Spleen (tissue), 11 donors: ENCODE data around the gene HS2ST1. TPM values are rescaled to one million over a fixed set of nuclear protein-coding genes. Genes with fewer than 3 reads are reported as not detected.

ENCODE experiments used
- DNase-seq: peaks from one replicate; pipeline ENCODE4 v3.0.0-alpha.2; 2020
- H3K27ac ChIP-seq, 8 donors: fragments of 200-600 bp; sonication (generic) in 7 of 8; 1 replicate in 4 of 8; 2 replicates in 4 of 8; pipeline versions ENCODE4 v1.5.0 to v1.8.0; 2016 to 2021; ENCODE audit warnings: inconsistent platforms in 4 of 8, mild to moderate bottlenecking in 4 of 8, moderate library complexity in 1 of 8
- H3K27me3 ChIP-seq, 7 donors: fragments of 200-600 bp; sonication (generic) in 6 of 7; replicated peaks in 1 of 7; 1 replicate in 4 of 7; 2 replicates in 3 of 7; pipeline versions ENCODE4 v1.5.0 to v1.8.0; 2016 to 2021; ENCODE audit warnings: inconsistent platforms in 3 of 7, mild to moderate bottlenecking in 1 of 7
- H3K36me3 ChIP-seq, 6 donors: fragments of 200-600 bp; sonication (generic) in 5 of 6; 1 replicate in 4 of 6; 2 replicates in 2 of 6; pipeline versions ENCODE4 v1.5.0 to v1.8.0; 2016 to 2021; ENCODE audit warnings: inconsistent platforms in 2 of 6
- H3K4me1 ChIP-seq, 6 donors: fragments of 200-600 bp; sonication (generic) in 5 of 6; 1 replicate in 3 of 6; 2 replicates in 3 of 6; pipeline versions ENCODE4 v1.5.0 to v1.8.0; 2016 to 2021; ENCODE audit warnings: inconsistent platforms in 3 of 6
- H3K4me3 ChIP-seq, 8 donors: fragments of 200-600 bp; sonication (generic) in 7 of 8; 1 replicate in 4 of 8; 2 replicates in 4 of 8; pipeline versions ENCODE4 v1.5.0 to v1.8.0; 2016 to 2021; ENCODE audit warnings: inconsistent platforms in 4 of 8, mild to moderate bottlenecking in 4 of 8, moderate library complexity in 2 of 8
- H3K9me3 ChIP-seq, 8 donors: fragments of 200-600 bp; sonication (generic) in 7 of 8; 1 replicate in 4 of 8; 2 replicates in 4 of 8; pipeline versions ENCODE4 v1.5.0 to v1.8.0; 2016 to 2021; ENCODE audit warnings: inconsistent platforms in 4 of 8
- CTCF ChIP-seq, 11 experiments: fragments of 200-600 bp in 7 of 11; fragments of 450-650 bp in 4 of 11; sonication (generic) in 4 of 11; IDR thresholded peaks in 8 of 11; conservative IDR thresholded peaks in 3 of 11; 1 replicate in 7 of 11; 2 replicates in 4 of 11; pipeline versions ENCODE4 v1.4.0 to v1.8.0; 2016 to 2021; ENCODE audit warnings: antibody characterized with exemption in 11 of 11, inconsistent platforms in 4 of 11, mild to moderate bottlenecking in 1 of 11
- POLR2A ChIP-seq, 3 donors: fragments of 450-650 bp; IDR thresholded peaks; one replicate each; pipeline ENCODE4 v1.5.1; 2017; ENCODE audit warnings: antibody characterized with exemption in 3 of 3, mild to moderate bottlenecking in 1 of 3
- POLR2AphosphoS5 ChIP-seq, 3 donors: sonication (generic); formaldehyde crosslinking; IDR thresholded peaks; one replicate each; pipeline ENCODE4 v1.5.1; 2017; ENCODE audit warnings: antibody characterized with exemption in 3 of 3
- WGBS, 5 donors: extraction: QIAGEN DNeasy Blood & Tissue Kit in 3 of 5; methylation state at CpG; one replicate each; pipeline versions ENCODE4 v1.1.5 to v1.1.7; 2013 to 2018; 5-methylcytosine and 5-hydroxymethylcytosine counted together
- intact Hi-C: fragments of 100-400 bp; cut with DNase I; formaldehyde crosslinking; loops from one replicate; pipeline ENCODE4 v1.15.0; 2023; ENCODE audit warnings: low total_unique reads
- polyA plus RNA-seq, 3 donors: library from polyadenylated mRNA; stranded (reverse); fragments of 200-250 nt; gene quantifications; one replicate each; pipeline ENCODE4 v1.2.1, GENCODE V29; 2013
- total RNA-seq, 7 donors: library from RNA; depleted of rRNA in 3 of 7; stranded (reverse); fragments of >200 nt in 3 of 7; fragmentation: NEBNext Ultra II Directional in 4 of 7; extraction: Animal tissue kit (Norgen Biotek cat#: 25700) in 4 of 7; gene quantifications; one replicate each; pipeline versions ENCODE4 v1.1.0 to v1.2.1, GENCODE V29; 2016 to 2021
- donor health status: healthy with polysubstance abuse.
- donor health status: DM: no; HTN: no; CAD: no; lungs with moderate emphysema.
- donor health status: DM: no; HTN: no; CAD: no.
- donor health status: Bipolar disorder and iron deficiency.
- donor health status: healthy.
- donor health status: DM: no; HTN: no; CAD: no.
- donor health status: DM: yes; HTN: yes; CAD: no.

HS2ST1 gene
- total and polyA plus RNA-seq, 10 donors = 4.6 to 32.9 (median 22.3) TPM

- Histone ChIP-seq H3K4me3 (no peak overlapping the region), H3K36me3 (no peaks in the 10 kb centered on the region), H3K27me3 (peaks cover 0 to 13% (median 2%) of the 10 kb centered on the region in 7 donors), H3K9me3 (no peaks in the 10 kb centered on the region), H3K4me1 (peaks cover 0 to 16% (median 12%) of the 10 kb centered on the region in 6 donors), H3K27ac (no peak overlapping the region)
- 91 to 96% (median 94%) methylated on average over 6 of the region's 6 CpGs for WGBS, 5 donors
- TF ChIP-seq CTCF (IDR thresholded peaks at IDR 0.05 in 8 of 11, conservative IDR thresholded peaks at IDR 0.05 in 3 of 11) (no peak), POLR2A (IDR thresholded peaks at IDR 0.05) (no peak), POLR2AphosphoS5 (IDR thresholded peaks at IDR 0.05) (no peak)
- intact Hi-C loops = no loop called here
- DNase-seq = no peak
Measured at GRCh38 chr1:87156124-87156523, 241.7 kb downstream of the HS2ST1 start.

- no peak for TF ChIP-seq CTCF (IDR thresholded peaks at IDR 0.05 in 8 of 11, conservative IDR thresholded peaks at IDR 0.05 in 3 of 11)
- TF ChIP-seq POLR2AphosphoS5 (IDR thresholded peaks at IDR 0.05) = no peak
- no peak for TF ChIP-seq POLR2A (IDR thresholded peaks at IDR 0.05)
- Histone ChIP-seq H3K27ac (no peak overlapping the region), H3K4me3 (no peak overlapping the region), H3K27me3 (no peaks in the 10 kb centered on the region), H3K36me3 (no peaks in the 10 kb centered on the region), H3K9me3 (no peaks in the 10 kb centered on the region), H3K4me1 (no peaks in the 10 kb centered on the region)
- DNase-seq = no peak
- 91 to 94% (median 93%) methylated on average over 6 of the region's 6 CpGs for WGBS, 5 donors
- intact Hi-C loops = no loop called here
Measured at GRCh38 chr1:87159378-87159915, 245.0 kb downstream of the HS2ST1 start.

Other genes with a start within 250 kb of the HS2ST1 start
- 100 to 1,000 TPM in 3 of 7 donors, 10 to 100 TPM in 4; 82.7 to 122 (median 88.9) TPM for gene SH3GLB1, start 210.1 kb upstream of the HS2ST1 start, total RNA-seq
- 10 to 100 TPM; 20.2 to 35.3 (median 27.3) TPM for gene SH3GLB1, start 210.1 kb upstream of the HS2ST1 start, polyA plus RNA-seq
- gene SELENOF, start 509 bp upstream of the HS2ST1 start, total RNA-seq = 100 to 1,000 TPM; 157 to 197 (median 177) TPM
- 100 to 1,000 TPM; 106 to 170 (median 122) TPM for gene SELENOF, start 509 bp upstream of the HS2ST1 start, polyA plus RNA-seq